Amygdala (tissue), 56 donors: ENCODE results near the gene SLC25A33.
A peak's percentile ranks its signal among the peaks of the same experiment; 100 is the strongest.
"Not testable (repeated sequence)": the region's sequence is repeated elsewhere in the genome, so short reads cannot be mapped to it uniquely, and the experiment has no call there.

Source experiments
- DNase-seq, 56 donors: peaks; one replicate each; lab custom pipeline; 2025; lab: John Stamatoyannopoulos, UW

Gene SLC25A33

DNA sequence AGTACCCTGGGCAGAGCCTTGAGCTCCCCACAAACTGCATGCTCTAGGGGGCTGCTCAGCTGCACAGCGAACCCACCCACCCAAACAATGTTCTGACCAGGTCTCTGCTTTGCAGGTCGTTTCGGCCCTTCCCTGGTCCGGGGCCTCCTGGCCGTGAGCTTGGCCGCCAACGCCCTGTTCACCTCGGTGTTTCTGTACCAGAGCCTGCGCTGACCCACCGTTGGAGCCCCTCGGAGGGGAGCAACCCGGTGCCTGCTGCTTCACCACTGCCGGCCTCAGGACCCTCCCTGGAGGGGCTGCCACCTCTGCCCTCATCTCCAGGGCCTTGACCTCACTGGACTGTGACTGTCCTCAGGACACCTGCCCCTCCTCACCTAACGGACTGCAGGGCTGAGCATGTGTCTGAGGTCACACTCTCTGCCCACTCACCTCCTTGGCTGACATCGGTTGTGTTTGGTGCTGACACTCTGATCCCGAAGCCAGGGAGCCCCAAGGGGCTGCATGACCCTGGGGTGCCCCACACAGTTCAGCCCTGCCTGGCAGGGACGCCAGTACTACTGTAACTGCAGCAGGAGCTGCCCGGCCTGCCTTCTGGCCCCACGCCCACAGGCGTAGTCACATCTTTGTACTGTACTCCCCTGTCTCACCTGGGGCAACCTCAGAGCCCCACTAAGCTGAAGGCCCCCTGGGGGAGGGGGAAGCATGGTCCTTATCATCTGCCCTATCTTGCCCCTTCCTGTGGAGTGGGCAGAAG lies 73.8 kb downstream of the SLC25A33 start:
- DNase-seq = no peak

DNA sequence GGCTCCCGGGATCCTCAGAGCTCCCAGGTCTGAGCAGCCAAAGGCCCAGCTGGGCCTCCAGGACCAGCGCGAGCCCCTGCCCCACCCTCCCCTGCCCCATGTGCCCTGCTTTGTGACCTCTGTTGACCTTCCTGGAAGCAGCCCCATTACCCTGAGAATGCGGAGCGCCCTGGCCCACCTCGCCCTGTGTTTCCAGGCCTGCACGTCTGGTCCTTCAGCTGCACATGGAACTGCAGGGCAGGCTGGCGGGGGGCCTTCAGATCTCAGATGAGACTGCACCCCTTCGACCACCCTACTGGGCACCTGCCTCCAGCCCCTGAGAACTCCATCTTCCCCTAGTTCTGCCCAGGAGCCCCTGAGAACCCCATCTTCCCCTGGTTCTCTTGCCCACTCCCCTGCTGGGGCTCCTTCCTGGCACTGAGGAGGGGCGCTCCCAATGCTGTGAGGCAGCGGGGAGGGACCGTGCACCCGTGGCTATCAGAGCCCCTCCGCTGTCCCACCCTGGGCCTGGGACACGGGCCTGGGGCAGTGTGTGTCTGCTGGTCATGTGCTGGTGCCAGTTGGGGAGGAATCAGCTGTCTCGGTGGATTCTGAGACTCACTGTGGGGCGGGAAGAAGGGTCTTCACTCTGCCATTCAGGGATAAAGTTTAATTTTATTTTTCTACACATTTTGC lies 74.5 kb downstream of the SLC25A33 start:
- DNase-seq = no peak

DNA sequence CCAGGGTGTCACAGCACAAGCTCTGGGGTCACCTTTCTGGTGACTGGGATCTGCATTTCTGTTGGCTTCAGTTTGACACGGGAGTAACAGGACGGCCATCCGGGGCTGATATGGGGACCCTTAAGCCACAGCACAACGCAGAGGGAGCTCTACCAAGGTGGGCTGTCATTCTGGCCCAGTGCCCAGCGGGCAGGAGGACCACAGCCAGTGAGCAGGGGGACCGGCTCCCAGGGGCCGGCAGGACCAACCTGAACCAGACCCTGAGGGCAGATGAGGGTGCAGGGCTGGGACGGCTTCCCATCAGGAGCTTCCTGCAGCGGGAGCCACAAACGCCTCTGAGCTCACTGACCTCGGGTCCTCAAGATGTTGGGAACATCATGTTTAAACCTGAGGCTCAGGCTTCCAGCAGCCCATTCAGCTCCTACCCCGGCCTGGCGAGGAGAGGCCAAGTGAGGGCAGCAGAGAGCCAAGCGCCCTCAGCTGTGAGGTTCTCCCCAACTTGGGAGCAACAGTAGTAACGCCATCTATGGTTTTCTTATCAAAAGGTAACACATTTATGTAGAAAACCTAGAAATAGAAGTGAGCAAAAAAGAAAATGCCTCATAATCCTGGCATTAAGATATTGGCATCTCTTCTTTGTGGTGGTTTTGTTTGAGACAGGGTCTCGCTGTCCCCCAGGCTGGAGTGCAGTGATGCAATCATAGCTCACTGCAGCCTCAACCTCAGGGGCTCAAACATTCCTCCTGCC lies 76.2 kb downstream of the SLC25A33 start:
- DNase-seq = peak in 21 of 56 donors; percentile 6 to 58 (median 29)

DNA sequence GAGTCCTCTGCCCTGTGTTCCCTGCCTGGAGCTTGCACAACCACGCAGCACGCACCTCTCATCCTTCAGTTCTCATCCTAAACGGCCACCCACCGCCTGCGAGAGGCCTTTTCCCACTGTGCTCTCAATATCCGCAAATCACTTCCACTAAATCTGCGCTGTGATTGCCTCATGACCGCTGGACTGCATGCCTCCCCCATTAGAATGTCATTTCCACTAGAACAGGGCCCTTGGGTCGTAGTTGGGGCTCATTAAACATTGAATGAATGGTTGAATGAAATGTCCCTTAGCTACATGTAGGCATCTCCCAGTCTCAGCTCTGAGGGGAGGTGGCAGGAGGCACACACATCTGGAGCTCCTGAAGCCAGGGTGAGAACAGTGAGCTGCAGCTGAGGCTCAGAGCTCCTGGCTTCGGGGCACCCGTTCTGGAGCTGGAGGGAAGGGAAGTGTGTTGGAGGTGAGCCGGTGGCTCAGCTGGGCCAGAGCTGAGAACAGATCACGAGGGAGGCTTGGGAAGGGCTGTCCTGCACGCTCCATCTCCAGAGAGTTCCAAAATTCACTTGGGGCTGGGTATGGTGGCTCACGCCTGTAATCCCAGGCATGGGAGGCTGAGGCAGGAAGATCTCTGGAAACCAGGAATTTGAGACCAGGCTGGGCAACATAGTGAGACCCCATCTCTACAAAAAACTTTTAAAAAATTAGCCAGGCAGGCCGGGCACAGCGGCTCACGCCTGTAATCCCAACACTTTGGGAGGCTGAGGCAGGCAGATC lies 79.8 kb downstream of the SLC25A33 start:
- no peak for DNase-seq

DNA sequence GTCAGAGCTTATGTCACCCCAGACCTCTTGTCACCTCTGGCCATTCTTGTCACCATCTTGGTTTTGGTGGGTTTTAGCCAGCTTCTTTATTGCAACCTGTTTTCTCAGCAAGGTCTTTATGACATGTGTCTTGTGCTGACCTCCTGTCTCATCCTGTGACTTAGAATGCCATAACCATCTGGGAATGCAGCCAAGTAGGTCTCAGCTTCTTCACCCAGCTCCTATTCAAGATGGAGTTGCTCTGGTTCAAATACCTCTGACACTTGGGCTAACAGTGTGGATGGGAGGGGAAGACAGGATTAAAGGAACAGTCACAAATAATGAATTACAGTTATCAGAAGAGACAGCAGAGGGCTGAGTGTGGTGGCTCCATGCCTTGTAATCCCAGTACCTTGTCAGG lies 81.8 kb downstream of the SLC25A33 start:
- no peak for DNase-seq

DNA sequence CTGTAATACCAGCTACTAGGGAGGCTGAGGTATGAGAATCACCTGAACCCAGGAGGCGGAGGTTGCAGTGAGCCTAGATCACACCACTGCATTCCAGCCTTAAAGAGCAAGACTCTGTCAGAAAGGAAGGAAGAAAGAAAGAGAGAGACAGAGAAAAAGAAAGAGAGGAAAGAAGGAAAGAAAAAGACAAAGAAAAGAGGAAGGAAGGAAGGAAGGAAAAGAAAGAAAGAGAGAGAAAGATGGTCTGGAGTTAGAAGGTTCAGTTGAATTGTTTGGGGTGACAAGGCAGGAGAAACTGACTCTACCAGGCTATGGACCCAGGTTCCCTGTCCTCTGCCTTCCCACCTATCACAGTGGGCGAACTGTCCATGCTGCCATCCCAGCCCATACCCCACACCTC lies 84.8 kb downstream of the SLC25A33 start:
- DNase-seq = no peak

DNA sequence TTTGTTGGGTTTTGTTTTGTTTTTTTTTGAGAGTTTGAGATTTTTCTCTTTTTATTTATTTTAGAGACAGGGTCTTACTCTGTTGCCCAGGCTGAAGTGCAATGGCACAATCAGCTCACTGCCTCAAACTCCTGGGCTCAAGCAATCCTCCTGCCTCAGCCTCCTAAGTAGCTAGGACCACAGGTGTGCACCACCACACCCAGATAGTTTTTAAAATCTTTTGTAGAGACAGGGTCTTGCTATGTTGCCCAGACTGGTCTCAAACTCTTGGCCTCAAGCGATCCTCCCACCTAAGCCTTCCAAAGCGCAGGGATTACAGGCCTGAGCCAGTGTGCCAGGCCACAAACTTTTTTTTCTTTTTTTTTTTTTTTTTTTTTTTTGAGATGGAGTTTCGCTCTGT lies 85.8 kb downstream of the SLC25A33 start:
- not testable (repeated sequence) for DNase-seq

DNA sequence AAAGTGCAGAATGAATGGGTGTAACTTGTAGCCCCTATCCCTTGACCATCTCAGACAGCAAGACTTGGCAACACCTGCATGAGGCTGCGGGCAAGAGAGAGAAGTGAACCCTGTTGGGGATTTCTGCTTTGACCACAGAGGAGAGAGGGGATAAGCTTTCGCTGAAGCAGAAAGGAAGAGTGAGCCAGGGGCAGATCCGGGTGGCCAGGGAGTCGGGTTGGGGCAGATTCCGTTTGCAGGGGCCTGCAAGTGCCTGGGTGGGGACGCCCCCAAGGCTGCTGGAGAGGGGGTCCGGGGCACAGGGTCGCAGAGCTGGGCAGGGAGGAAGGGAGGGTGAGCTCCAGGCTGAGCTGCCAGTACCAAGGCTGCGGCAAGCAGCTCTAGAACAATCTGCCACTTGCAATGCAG lies 86.9 kb downstream of the SLC25A33 start:
- DNase-seq = no peak

DNA sequence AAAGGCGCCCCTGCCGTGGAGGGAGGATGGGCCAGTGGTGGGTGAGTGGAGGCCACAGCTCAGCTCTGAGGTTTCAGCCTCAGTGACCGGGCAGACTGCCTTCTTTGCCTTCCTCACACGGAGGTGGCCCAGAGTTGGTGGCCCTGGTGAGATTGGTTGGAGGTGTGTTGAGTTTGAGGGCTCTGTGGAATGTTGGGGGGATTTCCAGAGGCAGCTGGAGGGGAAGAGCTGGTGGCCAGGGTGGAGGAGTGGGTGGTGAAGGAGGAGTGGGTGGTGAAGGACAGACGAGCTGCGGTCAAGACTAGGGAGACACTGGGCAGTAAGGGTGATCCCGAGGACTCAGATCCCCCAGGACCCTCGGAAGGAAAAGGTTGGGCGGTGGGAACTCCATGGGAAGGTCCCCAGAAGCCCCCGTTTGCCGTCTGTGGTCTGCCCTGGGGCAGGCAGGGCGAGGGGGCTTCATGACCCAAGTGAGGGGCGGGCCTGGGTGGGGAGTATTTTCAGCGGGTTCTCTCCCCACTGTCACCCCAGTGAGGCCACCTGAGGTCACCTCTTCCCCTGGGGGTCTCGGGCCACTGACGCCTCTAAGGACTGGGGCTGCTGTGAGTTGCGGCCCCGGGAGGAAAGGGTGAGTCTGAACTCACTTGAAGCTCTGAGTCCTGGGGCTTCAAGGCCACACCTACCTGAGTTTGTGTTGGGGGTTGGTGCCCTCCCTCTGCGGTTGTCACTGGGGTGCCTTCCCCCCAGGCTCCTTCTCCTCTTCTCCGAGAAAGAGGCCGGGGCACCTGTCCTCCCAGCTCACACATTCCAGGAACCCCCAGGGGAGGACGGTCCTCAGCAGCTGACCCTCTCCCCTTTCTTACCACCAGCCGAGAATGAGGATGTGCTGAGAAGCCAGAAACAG lies 89.5 kb downstream of the SLC25A33 start:
- no peak for DNase-seq

DNA sequence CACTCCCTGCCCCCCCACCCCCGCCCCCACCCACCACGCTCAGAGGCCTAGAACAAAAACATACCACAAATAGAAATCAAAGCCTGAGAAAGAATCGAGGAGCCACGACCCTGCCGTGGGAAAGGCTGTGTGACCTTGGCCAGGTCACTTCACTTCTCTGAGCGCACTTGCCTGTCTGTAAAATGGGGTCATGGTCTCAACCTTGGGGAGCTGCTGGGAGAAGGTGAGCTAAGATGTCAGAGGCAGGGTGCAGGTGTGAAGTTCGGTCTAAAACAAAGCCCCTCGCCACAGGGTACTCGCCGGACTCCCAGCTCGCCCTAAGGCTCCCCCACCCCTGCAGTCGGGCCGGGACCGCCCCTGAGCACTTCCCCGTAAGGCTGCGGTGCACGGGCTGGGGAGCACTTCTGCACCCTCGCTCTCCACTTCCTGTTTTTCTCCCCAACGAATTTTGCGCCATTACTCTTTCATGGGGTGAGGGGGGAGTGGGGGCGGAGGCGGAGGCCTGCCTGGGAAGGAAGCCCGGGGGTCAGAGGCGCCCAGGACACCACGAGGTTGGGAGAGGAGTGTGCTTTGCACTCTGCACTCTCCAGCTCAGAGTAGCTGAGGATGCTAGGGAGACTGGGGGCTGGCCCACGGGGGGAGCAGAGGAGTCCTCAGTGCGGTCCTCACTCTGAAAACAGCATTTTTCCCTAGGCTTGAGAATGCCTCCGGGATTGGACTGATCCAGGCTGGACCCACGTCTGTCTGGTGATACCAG lies 90.4 kb downstream of the SLC25A33 start:
- DNase-seq = peak in 9 of 56 donors; percentile 6 to 36 (median 18)

DNA sequence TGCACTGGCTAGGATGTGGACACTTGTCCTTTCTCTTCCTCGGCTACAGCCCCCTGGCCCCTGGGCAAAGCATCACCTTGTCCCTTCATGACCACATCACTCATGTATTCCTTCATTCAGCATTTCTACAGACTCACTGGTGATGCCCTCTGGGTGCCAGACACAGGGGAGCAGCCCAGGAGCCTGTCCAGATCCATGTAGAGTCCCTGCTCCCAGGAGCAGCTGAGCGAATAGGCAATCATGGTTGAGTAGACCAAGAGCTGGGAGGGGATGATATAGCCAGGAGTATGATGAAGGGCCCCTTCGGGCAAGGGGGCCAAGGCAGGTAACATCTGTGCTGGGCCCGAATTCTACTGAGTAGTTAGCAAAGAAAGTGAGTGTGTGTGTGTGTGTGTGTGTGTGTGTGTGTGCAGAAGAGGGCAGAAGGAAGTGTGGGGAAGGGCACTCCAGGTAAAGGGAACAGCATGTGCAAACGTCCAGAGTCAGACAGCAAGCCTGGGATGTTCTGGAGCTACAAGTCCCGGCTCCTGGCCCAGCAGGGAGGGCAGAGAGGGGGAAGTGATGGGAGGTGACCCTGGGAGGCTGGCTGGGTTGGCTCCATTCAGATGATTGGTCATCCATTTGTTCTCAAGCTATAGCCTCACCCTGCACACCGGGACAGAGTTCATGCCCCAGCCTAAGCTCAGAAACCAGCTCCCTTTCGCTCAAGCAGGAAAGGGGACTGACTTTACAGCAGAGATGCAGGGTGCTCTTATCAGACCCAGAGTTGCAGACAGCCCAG lies 91.3 kb downstream of the SLC25A33 start:
- DNase-seq = no peak

DNA sequence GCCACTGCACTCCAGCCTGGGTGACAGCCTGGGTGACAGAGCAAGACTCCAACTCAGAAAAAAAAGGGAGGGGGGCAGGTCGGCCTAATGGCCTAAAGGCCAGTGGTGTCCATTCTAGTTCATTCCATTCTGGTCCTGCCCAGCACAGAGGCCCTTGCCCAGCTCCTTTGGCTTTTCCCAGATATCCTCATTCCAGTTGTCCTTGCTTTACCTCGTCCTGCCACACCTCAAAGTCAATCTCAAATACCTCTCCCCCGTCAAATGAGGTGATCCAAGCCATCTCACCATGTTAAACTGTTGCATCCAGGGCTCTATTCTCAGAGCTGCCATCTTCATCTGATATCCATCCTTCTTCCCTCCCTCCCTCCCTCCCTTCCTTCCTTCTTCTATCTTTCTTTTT lies 92.3 kb downstream of the SLC25A33 start:
- no peak for DNase-seq

DNA sequence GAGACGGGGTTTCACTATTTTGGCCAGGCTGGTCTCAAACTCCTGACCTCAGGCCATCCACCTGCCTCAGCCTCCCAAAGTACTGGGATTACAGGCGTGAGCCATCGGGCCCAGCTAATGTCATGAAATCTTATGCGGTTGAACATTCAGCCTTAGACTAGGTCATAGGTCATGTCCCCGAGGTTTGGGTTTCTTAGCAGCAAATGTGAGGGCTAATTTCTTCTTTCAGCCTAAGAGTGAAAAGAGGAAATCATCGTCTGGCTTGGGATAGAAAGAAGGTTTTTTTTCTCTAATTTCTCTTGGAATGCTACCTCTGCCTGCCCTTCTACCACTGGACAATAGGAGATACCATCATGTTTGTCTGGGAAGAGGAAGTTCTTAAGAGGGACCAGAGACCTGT lies 94.2 kb downstream of the SLC25A33 start:
- DNase-seq = no peak

DNA sequence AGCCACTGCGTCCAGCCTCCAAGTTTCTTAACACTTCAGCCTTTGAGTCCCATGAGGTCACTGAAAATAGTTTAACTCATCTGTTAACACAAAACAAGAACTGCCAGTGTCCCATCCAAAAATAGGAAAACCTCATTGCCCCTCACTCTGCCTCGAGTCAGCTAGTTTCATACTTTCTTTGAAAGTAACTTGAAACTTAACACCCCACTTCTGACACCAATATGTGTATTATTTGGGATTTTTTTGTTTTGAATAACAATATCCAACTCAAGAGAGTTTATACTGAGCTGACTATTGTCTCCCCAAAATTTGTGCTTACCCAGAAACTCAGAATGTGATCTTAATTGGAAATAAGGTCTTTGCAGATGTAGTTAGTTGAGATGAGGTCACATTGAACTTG lies 95.3 kb downstream of the SLC25A33 start:
- DNase-seq = no peak
